Stomach (tissue), 4 donors: ENCODE measurements around the gene LARGE1.

Experiments used
- EP300 ChIP-seq: sonication (generic); formaldehyde crosslinking; IDR thresholded peaks from one replicate; pipeline ENCODE4 v1.6.1; 2017; ENCODE audit warnings: antibody characterized with exemption
- POLR2A ChIP-seq, 4 donors: fragments of 450-650 bp; IDR thresholded peaks; one replicate each; pipeline ENCODE4 v1.6.1; 2016; ENCODE audit warnings: antibody characterized with exemption in 4 of 4, control low read depth in 2 of 4, mild to moderate bottlenecking in 1 of 4, moderate library complexity in 1 of 4
- POLR2AphosphoS5 ChIP-seq, 3 donors: sonication (generic); formaldehyde crosslinking; IDR thresholded peaks; one replicate each; pipeline ENCODE4 v1.6.1; 2016; ENCODE audit warnings: antibody characterized with exemption in 3 of 3
- TF ChIP-seq, protein P1 (sequence below), 7 experiments: fragments of 450-650 bp in 4 of 7; fragments of 200-600 bp in 3 of 7; sonication (generic) in 3 of 7; IDR thresholded peaks; one replicate each; pipeline ENCODE4 v1.5.1; 2016 to 2019; ENCODE audit warnings: antibody characterized with exemption in 7 of 7, control low read depth in 2 of 7, mild to moderate bottlenecking in 1 of 7

DNA sequence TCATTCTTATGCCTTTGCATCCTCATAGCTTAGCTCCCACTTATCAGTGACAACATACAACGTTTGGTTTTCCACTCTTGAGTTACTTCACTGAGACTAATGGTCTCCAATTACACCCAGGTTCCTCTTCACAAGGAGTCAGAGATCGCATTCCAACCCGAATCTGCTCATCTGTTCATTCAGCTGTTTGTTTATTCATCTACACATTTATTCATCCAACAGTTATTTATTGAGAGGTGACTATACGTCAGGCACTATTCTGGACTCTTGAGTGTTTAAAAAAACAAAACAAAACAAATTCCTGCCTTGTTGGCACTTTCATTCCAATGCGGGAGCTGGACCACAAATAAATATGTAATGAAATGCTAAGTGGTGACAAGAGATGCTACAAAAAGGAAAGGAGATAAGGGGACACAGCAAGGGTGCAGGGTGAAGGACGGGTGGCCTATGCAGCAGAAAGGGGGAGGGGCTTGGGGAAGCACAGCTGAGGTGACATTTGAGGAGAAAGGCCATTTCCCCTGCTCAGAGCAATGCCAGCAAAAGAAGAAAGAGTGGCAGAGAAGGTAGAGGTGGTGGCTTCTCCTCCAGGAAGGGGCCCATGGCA, 468.3 kb downstream of the LARGE1 start:
- TF ChIP-seq, protein P1, sequence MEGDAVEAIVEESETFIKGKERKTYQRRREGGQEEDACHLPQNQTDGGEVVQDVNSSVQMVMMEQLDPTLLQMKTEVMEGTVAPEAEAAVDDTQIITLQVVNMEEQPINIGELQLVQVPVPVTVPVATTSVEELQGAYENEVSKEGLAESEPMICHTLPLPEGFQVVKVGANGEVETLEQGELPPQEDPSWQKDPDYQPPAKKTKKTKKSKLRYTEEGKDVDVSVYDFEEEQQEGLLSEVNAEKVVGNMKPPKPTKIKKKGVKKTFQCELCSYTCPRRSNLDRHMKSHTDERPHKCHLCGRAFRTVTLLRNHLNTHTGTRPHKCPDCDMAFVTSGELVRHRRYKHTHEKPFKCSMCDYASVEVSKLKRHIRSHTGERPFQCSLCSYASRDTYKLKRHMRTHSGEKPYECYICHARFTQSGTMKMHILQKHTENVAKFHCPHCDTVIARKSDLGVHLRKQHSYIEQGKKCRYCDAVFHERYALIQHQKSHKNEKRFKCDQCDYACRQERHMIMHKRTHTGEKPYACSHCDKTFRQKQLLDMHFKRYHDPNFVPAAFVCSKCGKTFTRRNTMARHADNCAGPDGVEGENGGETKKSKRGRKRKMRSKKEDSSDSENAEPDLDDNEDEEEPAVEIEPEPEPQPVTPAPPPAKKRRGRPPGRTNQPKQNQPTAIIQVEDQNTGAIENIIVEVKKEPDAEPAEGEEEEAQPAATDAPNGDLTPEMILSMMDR (IDR thresholded peaks at IDR 0.05) = no peak
- no peak for TF ChIP-seq POLR2A (IDR thresholded peaks at IDR 0.05)
- no peak for TF ChIP-seq POLR2AphosphoS5 (IDR thresholded peaks at IDR 0.05)
- no peak for TF ChIP-seq EP300
